Measurements from ENCODE around the gene ANKRD60.

The ANKRD60 gene

DNA sequence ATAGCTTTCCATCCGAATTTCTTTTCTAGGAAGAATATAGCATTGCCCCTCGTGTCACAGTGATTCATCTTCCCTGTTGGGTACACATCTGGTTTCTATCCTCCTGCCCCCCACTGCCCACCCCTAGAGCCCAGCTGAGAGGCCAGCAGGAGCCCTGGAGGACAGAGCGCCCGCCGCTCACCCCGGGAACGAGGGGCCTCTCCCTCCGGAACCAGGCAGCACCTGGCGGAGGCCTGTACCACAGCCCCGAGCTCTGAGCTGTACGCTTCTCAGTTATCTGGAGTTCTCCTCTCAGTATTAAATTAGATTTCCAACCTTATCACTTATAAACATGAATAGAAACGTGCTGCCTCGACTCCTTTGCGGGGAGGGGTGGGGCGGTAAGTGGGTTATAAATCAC, 6.0 kb downstream of the ANKRD60 start:
- no peak for DNase-seq

DNA sequence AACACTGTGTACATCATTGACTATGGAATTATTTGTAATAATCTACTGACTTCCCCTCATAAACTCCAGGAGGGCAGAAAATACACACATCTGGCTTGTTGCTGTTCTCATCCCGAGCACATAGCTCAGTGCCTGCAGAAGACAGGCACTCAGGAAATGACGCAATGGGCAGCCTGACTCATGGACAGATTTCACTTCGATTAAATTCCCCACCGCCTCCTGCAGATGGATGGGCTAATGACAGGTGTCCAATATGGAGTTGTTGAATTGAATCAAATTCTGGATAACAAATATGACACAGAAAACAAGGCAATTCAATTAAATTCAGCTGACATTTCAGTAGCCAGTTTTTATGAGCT, 9.1 kb downstream of the ANKRD60 start:
- DNase-seq, result no peak

DNA sequence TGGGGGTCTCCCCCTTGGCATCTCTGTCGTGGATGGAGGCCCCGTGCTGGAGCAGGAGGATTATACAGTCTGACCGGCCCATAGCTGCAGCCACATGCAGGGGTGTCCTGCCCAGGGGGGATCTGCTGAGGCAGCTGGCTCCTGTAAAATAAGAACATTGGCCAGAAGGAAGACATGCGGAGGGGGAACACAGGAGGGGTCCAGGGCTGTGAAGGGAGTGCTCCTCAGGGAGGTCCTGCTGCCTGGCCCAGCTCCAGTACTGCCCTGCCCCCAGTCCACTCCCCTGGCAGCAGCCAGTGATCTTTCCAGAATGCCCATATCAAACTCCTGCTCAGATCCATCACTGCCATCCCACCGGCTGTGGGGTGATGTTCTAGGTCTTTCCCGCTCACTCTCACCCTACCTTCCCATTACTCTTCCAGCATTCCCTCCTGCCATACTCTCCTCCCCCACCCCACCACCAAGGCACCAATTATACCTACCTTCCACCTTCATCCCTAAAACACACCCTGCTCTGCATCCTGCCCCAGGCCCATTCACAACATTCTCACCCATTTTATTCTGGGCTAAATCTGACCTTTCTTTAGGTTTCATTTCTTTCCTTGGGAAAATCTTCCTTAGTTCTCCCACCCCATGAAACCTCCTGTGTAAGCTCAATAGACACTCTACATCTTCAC, 9.7 kb downstream of the ANKRD60 start:
- no peak for DNase-seq

DNA sequence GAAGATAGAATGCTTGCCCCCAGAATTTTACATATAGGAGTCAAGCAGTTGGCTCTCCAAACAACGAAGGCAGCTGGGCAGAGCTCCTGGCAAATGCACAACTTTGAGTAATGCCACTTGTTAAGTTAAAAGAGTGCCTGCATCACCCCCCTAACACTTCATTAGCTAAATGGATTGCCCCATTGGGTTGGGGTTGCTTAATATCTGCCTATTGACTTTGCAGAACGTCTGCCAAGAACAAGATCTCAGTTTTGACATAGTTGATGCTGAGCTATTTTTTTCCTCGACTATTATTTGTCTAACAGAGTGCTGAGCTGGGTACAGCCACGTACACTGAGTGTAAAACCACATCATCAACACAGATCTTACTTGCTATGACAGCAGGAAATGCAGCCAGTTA, 12.1 kb downstream of the ANKRD60 start:
- DNase-seq, result no peak

DNA sequence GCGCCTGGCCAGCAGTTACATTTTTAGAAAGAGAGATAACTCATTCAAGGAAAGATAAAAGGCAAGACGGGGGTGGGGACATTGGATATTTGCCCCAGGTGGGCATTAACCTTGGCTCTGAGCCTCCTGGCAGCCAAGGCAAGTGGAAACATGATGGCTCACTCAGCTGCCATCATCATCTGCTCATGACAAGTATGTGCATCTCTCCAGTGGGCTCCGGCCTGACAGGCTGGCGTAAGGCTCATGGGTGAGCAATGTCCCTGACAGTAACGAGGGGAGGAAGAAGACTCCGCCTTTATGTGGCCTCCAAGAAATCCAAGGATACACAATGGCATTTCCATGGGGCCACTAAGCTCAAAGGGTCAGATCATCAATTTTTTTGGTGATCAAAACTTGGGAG, 13.3 kb downstream of the ANKRD60 start:
- no peak for DNase-seq

DNA sequence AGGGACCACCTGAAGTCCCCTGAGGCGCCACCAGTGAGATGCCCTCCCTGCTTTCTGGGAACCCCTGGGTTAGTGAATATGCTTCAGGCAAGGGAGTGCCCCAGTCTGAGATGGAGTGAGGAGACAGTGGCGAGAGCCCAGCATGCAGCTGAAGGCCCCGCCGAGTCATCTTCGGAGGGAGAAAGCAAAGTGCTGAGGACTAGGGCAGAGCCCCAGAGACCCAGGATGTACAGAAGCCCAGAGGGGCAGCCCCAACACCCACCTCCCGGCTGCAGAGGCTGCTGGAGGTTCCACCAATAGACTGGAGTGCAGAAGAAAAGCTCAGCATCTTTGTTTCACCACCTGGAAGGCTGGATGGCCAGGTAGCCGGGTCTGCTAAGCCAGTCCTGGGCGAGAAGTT, 14.1 kb downstream of the ANKRD60 start:
- DNase-seq, result no peak

DNA sequence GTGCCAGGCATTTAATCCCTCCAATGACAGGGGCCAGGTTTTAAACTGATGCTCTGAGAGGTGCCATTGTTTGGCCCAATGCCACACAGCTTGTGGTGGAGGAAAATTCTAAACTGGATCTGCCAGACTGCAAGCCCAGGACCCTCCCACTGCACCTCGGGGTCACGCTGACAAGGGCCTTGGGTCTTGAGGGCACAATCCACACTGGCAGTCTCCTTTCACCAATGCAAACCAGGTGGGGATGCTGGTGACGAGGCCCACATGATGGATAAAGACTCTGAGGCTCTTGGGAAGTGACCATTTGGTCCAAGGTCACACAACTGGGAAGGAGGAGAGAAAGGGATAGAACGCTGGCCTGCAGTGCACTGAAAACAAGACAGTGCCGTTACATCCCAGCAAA, 14.7 kb downstream of the ANKRD60 start:
- DNase-seq, result no peak

DNA sequence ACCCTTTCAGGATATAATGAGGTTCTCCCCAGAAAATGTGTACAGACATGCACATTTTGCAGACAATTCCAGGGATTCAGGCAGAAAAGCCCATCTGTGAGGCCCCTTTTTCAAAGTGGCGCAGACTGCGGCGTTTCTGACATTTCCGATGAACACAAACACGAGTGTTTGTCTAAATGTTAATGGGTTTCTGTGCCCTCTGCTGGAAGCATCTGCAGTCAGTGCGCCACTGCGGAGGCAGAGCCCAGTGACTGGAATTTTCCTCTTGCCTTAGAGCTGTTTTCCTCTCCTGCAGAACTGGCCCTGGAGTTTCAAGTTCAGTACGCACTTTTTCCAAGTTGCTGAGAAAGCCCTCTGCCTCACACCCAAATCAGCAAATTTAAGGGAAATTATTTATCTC, 15.3 kb downstream of the ANKRD60 start:
- DNase-seq, result no peak

DNA sequence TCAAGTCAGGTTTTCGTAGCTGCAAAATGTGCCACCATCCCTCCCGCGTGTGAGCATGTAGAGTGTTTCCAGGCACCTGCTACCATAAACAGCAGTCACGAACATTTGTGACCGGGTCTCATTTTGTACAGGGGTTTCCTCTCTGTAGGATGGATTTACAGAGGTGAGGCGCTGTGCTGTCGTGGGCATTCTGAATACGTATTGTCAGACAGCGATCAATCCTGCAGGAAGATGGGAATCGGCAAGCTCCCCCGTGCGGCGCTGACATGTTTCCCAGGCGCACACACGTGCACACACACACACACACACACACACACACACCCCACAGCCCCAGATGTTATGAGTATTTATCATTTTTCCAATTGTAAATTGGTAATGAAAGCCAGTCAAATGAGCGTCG, 15.8 kb downstream of the ANKRD60 start:
- no peak for DNase-seq

DNA sequence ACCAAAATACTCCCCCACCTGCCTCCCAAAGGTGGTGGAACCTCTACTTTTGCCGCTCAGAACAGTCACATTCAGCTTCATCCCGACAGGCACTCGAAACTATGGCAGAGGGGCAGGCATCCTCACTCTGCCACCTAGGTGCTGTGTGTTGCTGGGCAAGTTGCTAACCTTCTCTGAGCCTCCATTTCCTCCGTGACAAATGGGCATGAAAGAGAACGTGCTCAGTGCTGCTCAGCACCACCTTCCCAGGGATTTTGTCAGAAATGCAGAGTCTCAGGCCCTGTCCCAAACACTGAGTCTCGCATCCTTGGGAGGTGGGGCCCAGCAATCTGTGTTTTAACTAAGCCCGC, 18.1 kb downstream of the ANKRD60 start:
- no peak for DNase-seq

DNA sequence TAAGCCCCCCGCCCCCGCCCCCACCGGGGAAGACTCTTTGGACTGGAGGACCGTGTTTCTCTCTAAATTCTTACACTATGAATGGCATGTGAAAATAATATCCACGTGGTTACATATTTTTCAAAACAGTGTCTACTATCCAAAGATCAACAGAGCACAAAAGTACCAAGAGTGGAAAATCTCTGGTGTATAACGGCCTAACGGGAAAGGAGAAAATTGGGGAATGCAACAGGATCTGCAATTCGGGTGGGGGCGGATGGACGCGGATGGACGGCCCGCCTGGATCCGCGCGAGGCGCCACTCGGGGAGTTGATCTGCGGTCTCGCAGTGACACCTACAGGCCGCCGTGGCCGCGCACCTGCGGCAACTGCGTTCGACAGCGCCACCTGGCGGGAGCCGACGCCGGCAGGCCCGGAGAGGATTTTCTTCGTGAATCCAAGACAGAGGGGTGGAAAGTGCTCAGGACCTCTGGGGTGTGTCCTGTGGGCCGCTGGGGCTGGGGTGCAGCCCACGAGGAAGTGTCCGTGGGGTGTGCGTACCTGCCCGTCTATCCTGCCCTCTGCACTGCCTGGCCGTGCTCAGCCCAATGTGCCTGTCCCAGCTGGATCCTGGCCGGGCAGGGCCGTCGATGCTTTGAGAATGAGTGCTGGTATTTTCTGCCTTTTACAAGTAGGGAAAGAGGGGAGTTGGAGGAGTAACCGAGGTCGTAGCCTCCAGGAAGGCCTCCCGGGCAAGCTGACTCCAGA, 18.6 kb downstream of the ANKRD60 start:
- peak; percentile 82 for DNase-seq

DNA sequence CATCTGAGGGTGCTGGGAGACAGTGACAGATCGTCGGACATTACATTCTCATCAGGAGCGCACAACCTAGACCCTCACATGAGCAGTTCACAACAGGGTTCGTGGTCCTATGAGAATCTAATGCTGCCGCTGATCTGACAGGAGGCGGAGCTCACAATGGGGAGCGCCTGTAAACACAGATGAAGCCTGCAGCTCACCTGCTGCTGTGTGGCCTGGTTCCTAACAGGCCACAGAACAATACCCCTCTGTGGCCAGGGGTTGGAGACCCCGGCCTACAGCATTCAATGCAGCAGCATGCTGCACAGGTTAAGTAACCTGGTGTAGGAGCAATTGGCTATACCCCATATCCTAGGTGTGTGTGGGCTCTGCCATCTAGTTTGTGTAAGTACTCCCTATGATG, 19.5 kb downstream of the ANKRD60 start:
- no peak for DNase-seq

DNA sequence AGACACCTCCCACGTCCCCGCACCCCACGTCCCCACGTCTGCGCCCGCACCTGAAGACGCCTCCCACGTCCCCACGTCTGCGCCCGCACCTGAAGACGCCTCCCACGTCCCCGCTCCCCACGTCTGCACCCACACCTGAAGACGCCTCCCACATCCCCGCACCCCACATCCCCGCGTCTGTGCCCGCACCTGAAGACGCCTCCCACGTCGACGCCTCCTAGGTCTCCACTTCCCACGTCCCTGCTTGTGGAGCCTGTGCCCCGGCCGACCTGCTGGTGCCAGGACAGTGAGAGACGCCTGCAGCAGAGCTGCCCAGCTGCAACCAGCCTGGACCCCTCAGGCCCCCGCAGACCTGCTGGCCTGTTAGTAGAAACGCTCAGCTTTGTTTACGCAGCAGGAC, 22.6 kb downstream of the ANKRD60 start:
- no peak for DNase-seq

DNA sequence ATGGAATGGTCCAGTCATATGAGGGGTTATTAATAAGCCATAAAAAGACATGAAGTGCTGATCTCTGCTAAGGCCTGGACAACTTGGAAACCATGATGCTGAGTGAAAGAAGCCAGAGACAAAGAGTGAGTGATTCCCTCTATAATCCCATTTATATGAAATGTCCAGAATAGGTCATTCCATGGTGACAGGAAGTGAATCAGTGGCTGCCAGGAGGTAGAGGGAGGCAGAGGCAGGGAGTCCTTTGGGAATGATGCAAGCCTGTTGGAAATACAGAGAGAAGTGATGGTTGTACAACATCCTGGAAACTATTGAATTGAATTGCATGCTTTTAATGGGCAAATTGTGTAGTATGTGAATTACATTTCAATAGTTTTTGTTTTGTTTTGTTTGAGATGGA, 26.4 kb downstream of the ANKRD60 start:
- no peak for DNase-seq

DNA sequence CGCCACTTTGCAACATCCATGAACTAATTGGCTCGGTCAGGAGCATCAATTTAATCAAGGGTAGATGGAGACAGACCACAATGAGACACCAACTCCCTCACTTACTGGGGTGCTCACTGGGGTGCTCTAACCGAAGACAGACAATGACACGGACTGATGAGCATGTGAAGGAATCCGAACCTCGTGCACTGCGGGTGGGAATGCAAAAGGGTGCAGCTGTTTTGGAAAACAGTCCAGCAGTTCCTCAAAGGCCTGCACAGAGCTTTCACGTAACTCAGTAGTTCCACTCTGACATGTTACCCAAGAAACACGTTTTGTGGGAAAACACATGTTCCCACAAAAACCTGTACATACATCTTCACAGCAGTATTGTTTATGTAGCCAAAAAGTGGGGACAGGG, 26.8 kb downstream of the ANKRD60 start:
- DNase-seq, result no peak

DNA sequence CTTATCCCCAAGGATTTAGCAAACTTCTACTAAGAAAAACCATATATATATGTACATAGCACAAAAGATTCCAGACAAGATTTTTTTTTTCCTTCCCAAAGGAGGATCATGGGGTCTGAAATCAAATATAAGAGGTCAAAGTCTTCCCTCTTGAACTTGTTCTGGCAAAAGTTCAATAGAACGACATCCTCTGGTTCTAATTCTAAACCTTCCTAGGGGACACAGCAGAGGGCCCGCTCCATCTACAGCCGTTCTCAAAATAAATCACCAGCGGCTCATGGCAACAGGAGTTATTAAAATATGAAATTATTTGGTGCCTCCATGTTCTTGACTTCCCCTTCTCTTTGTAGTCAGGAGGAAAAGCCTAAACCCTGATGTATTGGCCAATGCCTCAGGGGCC, 29.0 kb downstream of the ANKRD60 start:
- DNase-seq, result no peak

DNA sequence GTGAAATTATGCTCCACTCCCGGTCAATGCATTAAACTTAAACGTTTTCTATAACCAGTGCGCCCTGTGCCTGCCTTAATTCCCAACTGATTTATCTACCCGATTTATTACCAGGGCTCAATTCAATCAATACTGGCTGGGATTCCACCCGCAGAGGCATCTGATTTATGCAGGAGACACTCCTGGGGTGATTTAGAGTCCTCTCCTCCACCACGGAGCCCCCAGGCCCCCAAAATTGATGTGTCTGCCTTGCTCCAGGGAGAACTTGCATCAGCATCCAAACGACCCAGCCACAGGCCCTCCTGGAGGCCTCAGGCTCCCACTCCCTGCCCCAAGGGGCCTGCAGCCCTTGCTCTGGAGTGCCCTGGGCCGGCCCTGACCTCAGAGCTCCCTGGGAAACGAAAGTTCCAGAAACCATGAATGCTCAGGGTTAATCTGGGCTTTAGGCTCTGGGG, 29.5 kb downstream of the ANKRD60 start:
- DNase-seq, result no peak

DNA sequence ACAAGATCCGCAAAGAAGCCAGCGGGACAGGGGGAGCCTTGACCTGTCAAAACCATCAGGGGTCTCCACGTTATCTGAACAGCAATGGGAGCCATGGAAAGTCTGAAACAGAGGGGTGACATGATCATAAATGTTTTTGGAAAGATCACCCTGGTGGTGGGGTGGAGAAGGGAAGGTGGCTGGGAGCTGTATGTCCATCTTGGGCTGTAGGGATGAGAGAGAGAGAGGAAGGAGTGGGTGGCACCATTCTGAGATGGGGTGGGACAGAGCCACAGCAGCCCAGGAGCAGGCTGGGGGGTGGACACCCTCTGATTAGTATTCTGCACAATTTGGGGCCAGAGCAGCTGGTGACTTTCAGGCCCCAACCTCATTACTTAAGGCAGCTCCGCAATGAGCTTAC, 30.1 kb downstream of the ANKRD60 start:
- no peak for DNase-seq

DNA sequence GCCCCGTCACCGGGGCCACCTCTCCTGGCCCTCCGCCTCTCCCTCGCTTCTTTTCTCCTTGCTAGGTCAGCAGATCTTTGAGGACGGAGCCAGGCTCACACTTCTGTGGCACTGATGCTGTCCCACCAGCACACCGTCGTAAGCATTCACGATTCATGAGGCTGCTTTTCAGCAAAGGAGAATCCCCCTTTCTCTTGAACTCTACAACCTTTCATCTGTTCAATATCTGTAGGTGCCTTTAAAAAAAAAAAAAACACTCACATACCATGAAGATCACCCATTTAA, 31.3 kb downstream of the ANKRD60 start:
- no peak for DNase-seq

DNA sequence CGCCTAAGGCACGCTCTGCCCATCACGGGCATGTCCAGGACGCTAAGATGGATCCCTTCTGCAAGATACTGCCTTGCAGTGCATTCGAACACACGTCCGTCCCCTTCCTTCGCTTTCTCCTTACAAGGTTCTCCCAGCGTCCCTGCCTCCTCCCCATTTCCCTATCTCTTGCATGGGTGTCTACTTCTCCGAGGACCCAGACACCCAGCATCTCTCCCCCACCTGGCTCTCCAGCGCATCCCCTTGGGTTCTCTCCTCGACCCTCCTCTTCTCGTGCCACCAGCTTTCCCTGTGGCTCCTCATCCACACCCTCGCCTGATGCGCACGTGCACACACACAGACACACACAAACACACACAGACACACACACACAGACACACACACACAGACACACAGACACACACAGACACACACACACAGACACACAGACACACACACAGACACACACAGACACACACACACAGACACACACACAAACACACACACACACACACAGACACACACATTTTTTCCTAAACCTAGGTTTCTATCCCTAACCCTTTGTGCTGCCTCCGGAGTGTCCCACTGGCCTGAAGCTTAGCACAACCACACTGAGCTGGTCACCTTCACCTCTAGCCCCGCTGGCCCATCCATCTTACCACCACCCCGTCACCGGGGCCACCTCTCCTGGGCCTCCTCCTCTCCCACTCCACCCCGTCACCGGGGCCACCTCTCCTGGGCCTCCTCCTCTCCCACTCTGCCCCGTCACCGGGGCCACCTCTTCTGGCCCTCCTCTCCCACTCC, 31.9 kb downstream of the ANKRD60 start:
- no peak for DNase-seq

DNA sequence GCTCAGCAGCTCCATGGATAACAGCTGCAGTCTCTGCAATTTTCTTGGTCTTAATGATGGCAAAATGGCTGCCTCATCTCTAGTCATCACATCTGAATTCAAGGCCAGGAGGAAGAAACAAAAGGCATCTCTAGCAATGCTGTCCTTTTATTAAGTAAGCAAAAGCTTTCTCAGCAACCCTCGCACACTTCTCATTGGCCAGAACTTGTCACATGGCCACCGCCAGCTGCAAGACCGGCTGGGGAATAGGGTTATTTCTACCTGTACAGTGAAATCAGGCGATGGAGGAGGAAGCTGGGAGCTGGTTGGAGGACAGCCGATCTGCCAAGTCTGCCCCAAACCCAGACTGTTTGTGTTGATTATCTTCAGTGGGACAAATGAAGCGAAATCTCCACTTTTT, 33.4 kb downstream of the ANKRD60 start:
- DNase-seq, result no peak

DNA sequence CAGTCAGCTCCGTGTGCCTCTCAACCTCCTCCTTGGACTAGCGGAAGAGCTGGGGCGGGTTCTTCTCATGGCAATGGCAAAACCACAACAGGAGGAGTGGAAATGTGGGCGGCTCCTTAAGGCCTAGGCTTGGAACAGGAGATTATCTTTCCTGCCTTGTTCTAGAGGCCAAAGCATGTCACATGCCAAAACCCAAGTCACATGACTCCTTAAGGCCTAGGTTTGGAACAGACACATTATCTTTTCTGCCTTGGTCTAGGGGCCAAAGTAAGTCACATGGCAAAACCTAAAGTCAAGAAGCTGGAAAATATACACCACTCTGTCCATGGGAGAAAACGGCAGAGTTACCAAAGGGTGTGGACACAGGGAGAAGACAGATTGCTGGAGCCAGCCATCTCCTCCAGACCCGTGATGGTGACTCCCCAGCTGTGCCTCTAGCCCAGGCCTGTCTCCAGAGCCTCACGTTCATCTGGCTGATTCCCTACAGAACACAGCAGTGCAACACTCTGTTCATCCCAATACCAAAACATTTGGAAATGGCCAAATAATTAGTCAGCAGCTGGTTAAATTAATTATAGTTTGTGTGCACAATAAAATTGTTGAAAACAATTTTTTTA, 34.2 kb downstream of the ANKRD60 start:
- DNase-seq, result peak; percentile 64

DNA sequence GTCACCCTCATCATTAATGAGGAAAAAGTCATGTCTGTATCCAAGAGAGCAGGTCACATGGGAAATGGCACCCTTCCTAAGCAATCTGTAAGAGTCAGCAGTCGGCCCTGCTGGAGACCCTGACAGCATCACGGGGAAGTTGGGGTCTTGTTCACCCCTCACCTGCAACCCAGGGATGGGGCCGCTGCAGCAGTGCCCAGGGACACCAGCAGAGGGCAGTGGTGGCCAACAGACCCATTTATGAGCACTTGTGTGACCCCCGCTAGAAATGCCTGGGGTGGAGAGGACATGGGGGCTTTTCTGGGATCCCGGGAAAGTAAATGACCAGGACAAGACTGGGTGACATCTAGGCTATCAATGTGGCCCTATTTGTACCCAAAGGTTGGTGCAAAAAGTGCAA, 35.9 kb downstream of the ANKRD60 start:
- peak; percentile 13 for DNase-seq

DNA sequence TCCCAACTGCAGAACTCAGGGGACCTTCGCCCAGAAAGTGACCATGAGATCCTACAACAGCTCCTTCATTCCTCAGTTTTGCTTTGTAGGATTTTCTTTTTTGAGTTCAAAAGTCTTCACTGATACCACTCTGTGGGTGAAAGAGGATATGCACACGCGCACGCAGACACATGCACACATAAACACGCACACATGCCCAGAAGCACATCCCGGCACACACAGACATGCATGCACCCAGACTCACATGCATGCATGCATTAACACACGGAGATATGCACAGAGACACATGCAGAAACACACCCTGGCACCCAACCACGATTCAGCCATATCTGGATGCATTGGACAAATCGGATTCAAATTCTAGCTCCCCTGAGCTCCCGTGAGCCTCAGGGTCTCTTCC, 36.4 kb downstream of the ANKRD60 start:
- no peak for DNase-seq
